Panc1 (cell line): ENCODE measurements around the gene SIL1.

Experiments used
- POLR2AphosphoS5 ChIP-seq: IDR thresholded peaks from 2 replicates; pipeline ENCODE4 v1.6.1; 2012; ENCODE audit warnings: mild to moderate bottlenecking, low read depth, low read length, moderate library complexity
- TF ChIP-seq, protein P1 (sequence below), 2 experiments: IDR thresholded peaks; 2 replicates each; pipeline ENCODE4 v1.6.1; 2011 to 2012; ENCODE audit warnings: low read depth in 2 of 2, control low read depth in 1 of 2, low read length in 1 of 2, mild to moderate bottlenecking in 1 of 2, moderate library complexity in 1 of 2; ENCODE audit not compliant: insufficient read depth in 1 of 2
- TF ChIP-seq, protein P2 (sequence below): fragments of 450-650 bp; IDR thresholded peaks from 2 replicates; pipeline ENCODE4 v1.5.1; 2017; ENCODE audit warnings: mild to moderate bottlenecking

DNA sequence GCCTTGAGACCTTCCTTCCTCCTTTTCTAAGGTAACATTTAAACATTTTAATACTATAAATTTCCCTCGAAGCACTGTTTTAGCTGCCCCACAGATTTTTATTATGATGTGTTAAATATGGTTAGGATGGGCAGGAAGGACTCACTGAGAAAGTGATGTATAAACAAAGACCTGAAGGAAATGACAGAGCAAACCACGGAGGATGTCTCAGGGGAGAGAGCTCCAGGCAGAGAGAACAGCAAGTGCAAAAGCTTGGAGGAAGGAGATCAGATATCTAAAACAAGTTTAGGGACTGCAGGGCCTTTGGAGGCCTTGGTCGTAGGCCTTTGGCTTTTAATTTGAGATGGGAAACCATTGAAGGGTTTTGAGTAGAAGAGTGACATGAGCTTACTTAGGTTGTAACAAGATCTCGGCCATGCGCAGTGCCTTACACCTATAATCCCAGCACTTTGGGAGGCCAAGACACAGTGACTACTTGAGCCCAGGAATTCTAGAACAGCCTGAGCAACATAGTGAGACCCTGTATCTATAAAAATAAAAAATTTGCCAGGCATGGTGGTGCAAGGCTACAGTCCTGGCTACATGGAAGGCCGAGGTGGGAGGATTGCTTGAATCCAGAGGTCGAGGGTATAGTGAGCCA is 287.5 kb downstream of the SIL1 start:
- no peak for TF ChIP-seq POLR2AphosphoS5
- TF ChIP-seq, protein P1, sequence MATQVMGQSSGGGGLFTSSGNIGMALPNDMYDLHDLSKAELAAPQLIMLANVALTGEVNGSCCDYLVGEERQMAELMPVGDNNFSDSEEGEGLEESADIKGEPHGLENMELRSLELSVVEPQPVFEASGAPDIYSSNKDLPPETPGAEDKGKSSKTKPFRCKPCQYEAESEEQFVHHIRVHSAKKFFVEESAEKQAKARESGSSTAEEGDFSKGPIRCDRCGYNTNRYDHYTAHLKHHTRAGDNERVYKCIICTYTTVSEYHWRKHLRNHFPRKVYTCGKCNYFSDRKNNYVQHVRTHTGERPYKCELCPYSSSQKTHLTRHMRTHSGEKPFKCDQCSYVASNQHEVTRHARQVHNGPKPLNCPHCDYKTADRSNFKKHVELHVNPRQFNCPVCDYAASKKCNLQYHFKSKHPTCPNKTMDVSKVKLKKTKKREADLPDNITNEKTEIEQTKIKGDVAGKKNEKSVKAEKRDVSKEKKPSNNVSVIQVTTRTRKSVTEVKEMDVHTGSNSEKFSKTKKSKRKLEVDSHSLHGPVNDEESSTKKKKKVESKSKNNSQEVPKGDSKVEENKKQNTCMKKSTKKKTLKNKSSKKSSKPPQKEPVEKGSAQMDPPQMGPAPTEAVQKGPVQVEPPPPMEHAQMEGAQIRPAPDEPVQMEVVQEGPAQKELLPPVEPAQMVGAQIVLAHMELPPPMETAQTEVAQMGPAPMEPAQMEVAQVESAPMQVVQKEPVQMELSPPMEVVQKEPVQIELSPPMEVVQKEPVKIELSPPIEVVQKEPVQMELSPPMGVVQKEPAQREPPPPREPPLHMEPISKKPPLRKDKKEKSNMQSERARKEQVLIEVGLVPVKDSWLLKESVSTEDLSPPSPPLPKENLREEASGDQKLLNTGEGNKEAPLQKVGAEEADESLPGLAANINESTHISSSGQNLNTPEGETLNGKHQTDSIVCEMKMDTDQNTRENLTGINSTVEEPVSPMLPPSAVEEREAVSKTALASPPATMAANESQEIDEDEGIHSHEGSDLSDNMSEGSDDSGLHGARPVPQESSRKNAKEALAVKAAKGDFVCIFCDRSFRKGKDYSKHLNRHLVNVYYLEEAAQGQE (IDR thresholded peaks at IDR 0.05; ENCODE audit: insufficient read depth in 1 of 2, low read depth in 2 of 2, low read length in 1 of 2): no peak
- TF ChIP-seq, protein P2, sequence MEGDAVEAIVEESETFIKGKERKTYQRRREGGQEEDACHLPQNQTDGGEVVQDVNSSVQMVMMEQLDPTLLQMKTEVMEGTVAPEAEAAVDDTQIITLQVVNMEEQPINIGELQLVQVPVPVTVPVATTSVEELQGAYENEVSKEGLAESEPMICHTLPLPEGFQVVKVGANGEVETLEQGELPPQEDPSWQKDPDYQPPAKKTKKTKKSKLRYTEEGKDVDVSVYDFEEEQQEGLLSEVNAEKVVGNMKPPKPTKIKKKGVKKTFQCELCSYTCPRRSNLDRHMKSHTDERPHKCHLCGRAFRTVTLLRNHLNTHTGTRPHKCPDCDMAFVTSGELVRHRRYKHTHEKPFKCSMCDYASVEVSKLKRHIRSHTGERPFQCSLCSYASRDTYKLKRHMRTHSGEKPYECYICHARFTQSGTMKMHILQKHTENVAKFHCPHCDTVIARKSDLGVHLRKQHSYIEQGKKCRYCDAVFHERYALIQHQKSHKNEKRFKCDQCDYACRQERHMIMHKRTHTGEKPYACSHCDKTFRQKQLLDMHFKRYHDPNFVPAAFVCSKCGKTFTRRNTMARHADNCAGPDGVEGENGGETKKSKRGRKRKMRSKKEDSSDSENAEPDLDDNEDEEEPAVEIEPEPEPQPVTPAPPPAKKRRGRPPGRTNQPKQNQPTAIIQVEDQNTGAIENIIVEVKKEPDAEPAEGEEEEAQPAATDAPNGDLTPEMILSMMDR: no peak
